GM21576 (cell line): ENCODE measurements around the gene SNX30.
A peak's percentile ranks its signal among the peaks of the same experiment; 100 is the strongest.

Source experiments
- ATAC-seq: cut with Tn5 transposase; IDR thresholded peaks from one replicate; pipeline ENCODE4 v1.9.1; 2021; ENCODE audit warnings: mild to moderate bottlenecking, moderate library complexity; ENCODE audit not compliant: unreplicated experiment

SNX30 gene

GRCh38 chr9:112751056-112751795 lies 666 bp downstream of the SNX30 start:
- peak; percentile 30 for ATAC-seq

GRCh38 chr9:112752334-112753125 lies 2.0 kb downstream of the SNX30 start:
- no peak for ATAC-seq

GRCh38 chr9:112753725-112754124 lies 3.2 kb downstream of the SNX30 start:
- ATAC-seq: no peak

- no peak for ATAC-seq
These were observed 4.0 kb downstream of the SNX30 start for GRCh38 chr9:112754578-112754977.

GRCh38 chr9:112755016-112755427 lies 4.5 kb downstream of the SNX30 start:
- ATAC-seq: no peak

- no peak for ATAC-seq
These were observed 5.1 kb downstream of the SNX30 start for GRCh38 chr9:112755675-112756074.

GRCh38 chr9:112757282-112757883 lies 6.8 kb downstream of the SNX30 start:
- no peak for ATAC-seq

- ATAC-seq: no peak
These were observed 7.4 kb downstream of the SNX30 start for GRCh38 chr9:112757940-112758339.

- ATAC-seq: no peak
These were observed 10.3 kb downstream of the SNX30 start for GRCh38 chr9:112760821-112761220.

- no peak for ATAC-seq
These were observed 11.5 kb downstream of the SNX30 start for GRCh38 chr9:112761912-112762655.

GRCh38 chr9:112762726-112763518 lies 12.4 kb downstream of the SNX30 start:
- ATAC-seq: no peak

- ATAC-seq: no peak
These were observed 13.8 kb downstream of the SNX30 start for GRCh38 chr9:112764344-112764743.

- no peak for ATAC-seq
These were observed 14.3 kb downstream of the SNX30 start for GRCh38 chr9:112764837-112765236.

GRCh38 chr9:112765281-112765680 lies 14.7 kb downstream of the SNX30 start:
- ATAC-seq: no peak

GRCh38 chr9:112771359-112772214 lies 21.0 kb downstream of the SNX30 start:
- no peak for ATAC-seq

GRCh38 chr9:112772215-112772509 lies 21.6 kb downstream of the SNX30 start:
- ATAC-seq: no peak

GRCh38 chr9:112772551-112772950 lies 22.0 kb downstream of the SNX30 start:
- ATAC-seq: no peak

GRCh38 chr9:112774006-112774996 lies 23.7 kb downstream of the SNX30 start:
- peak; percentile 41 for ATAC-seq
